Astrocyte of the spinal cord (primary cell): ENCODE data around the gene MGST2.

Source experiments
- DNase-seq: peaks from one replicate; pipeline ENCODE4 v3.0.0; 2011; ENCODE audit warnings: low read depth, low spot score
- H3K4me3 ChIP-seq: 2 replicates; pipeline ENCODE4 v1.5.1; 2011; ENCODE audit warnings: low read depth, mild to moderate bottlenecking, low read length, moderate library complexity
- CTCF ChIP-seq: IDR thresholded peaks from 2 replicates; pipeline ENCODE4 v1.5.1; 2012; ENCODE audit warnings: low read depth, mild to moderate bottlenecking, low read length, inconsistent platforms
- in situ Hi-C: cut with HindIII; loops from 2 replicates; pipeline ENCODE4 v1.10.0; 2017; ENCODE audit warnings: low sequenced_read_pairs

The MGST2 gene

GRCh38 chr4:139740121-139740520 lies 74.5 kb downstream of the MGST2 start:
- no peak for TF ChIP-seq CTCF
- no peak for DNase-seq
- no peak overlapping the region for H3K4me3 ChIP-seq
- in situ Hi-C loops: no loop called here

- DNase-seq: peak; percentile 89
- H3K4me3 ChIP-seq: no peak overlapping the region
- TF ChIP-seq CTCF: peak; percentile 33
- in situ Hi-C loops: no loop called here
Measured at GRCh38 chr4:139740531-139741041, 75.0 kb downstream of the MGST2 start.

DNA sequence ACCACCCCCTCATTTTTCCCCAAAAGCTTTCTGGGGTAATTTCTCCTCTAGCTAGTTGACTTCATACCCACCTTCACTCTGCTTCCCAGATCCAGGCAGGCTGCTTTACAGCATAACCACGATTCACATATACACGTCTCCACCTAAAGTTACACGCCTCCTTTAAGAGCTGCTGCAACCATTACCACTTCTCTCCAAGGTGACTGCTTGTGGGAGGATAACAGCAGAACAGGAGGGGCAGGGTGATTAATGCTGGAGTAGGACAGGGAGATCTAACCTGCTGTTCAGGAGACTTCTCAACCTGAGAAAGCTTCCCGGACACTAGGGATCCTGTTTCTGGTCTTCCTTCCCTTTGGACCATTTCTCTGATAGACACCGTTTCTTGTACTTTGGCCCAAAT lies 77.4 kb downstream of the MGST2 start:
- in situ Hi-C loops: no loop called here
- no peak overlapping the region for H3K4me3 ChIP-seq
- no peak for TF ChIP-seq CTCF
- DNase-seq: no peak

DNA sequence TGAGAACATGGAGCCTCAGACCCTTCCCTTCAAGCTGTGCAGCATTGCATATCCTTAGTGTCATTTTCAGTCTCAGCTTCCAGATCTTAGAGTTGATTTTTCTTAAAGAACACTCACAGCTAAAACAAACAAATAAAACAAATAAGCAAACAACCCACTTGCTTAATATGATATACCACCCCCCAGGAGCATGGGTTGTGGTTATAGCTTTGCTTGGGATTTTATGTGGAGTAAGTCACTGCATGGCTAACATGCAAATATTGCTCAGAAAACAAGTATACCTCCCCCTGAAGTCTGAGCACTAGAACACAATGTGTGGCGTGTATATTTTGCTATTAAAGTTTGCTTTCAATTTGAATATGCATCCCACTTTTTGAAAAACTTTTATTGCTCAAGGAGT lies 78.6 kb downstream of the MGST2 start:
- in situ Hi-C loops: no loop called here
- TF ChIP-seq CTCF: no peak
- DNase-seq: no peak
- H3K4me3 ChIP-seq: no peak overlapping the region

DNA sequence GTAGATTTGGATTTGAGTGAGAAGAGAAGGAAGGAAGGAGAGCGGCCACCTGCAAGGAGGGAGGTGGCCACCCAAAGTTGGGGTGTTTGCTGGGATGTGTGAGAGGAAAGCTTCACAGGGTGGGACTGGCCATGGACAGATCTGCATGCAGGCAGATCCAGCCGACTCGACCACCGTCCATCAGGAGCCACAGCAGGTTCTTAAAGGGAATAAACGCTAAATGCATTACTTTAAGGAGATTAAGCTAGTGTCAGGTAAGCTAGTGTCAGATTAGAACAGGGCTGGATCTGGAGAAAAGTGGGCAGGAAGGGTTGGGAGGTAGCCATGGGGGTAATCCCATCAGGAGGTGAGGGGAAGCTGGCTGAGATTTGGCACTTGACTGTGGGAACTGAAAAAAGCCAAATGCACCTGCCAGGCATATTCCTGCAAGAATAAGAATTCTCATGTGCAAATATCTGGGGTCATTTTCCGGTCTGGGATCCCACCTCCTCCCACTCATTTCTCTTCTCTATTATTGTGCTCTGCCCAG lies 79.6 kb downstream of the MGST2 start:
- in situ Hi-C loops: no loop called here
- no peak for DNase-seq
- no peak overlapping the region for H3K4me3 ChIP-seq
- TF ChIP-seq CTCF: no peak

- in situ Hi-C loops: no loop called here
- no peak overlapping the region for H3K4me3 ChIP-seq
- TF ChIP-seq CTCF: no peak
- no peak for DNase-seq
Measured at GRCh38 chr4:139746431-139747171, 81.0 kb downstream of the MGST2 start.
